ENCODE measurements around the gene ENTHD1.
A peak's percentile ranks its signal among the peaks of the same experiment; 100 is the strongest.
"Not testable (repeated sequence)": the region's sequence is repeated elsewhere in the genome, so short reads cannot be mapped to it uniquely, and the experiment has no call there.

ENTHD1 gene

GRCh38 chr22:39925273-39925672 is 31.7 kb upstream of the ENTHD1 start:
- no peak for DNase-seq (ENCODE audit: low read depth)

GRCh38 chr22:39924286-39924685 is 30.7 kb upstream of the ENTHD1 start:
- no peak for DNase-seq (ENCODE audit: low read depth)

- DNase-seq (ENCODE audit: low read depth) = no peak
Measured at GRCh38 chr22:39923696-39924095, 30.1 kb upstream of the ENTHD1 start.

GRCh38 chr22:39920134-39920743 is 26.7 kb upstream of the ENTHD1 start:
- no peak for DNase-seq (ENCODE audit: low read depth)

DNA sequence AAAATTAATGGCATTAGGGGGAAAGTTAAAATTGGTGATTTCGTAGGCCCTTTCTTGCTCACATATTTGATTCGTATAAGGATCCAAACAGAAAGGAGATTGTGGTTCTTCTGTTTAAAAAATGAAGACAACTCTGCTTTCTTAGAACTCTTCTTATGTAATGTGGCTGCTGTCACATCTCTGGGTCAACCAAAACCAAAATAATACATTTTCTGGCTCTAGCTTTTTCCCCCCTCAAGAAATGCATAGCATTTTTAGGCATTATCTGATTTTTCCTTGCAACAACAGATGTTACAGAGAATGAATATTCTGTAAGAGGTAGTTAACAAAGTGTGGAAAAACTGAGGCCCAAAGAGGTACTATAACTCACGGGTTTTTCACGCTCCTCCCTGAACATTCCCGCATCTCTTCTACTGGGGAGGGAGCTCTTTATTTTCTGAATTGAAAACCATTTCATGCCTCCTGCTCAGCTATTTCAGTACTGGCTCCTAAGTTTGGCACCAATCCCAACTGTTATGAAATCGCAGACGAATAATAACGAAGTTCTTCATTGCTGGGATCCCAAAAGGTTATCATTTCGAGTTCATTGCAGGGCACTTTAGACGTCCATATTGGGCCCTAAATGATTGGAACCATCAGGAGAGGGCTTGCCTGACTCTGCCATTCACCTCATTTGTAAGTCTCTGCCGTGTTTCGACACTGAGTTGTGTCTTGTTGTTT is 24.4 kb upstream of the ENTHD1 start:
- DNase-seq (ENCODE audit: low read depth) = peak; percentile 10

GRCh38 chr22:39917197-39917643 is 23.7 kb upstream of the ENTHD1 start:
- DNase-seq (ENCODE audit: low read depth) = no peak

- DNase-seq (ENCODE audit: low read depth) = no peak
Measured at GRCh38 chr22:39916496-39916895, 22.9 kb upstream of the ENTHD1 start.

DNA sequence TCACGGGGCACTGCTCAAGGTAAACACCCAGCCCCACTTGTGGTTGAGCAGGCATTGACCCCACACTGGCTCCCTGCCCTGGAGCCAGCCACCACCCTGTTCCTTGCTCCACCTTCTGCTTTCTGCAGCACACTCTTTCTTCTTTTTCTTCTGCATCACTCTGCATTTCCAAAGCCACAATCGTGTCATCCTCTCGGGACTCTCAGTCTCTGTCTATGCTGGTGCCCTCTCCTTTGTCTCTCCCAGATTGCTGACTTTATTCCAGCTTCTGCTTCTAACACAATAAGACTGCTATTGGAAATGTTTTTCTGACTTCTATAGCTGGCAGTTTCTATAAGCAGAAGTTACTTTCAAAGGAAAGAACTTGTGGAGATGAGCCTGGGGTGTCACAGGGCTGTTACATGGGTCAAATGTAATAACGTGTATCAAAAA is 21.8 kb upstream of the ENTHD1 start:
- no peak for DNase-seq (ENCODE audit: low read depth)

DNA sequence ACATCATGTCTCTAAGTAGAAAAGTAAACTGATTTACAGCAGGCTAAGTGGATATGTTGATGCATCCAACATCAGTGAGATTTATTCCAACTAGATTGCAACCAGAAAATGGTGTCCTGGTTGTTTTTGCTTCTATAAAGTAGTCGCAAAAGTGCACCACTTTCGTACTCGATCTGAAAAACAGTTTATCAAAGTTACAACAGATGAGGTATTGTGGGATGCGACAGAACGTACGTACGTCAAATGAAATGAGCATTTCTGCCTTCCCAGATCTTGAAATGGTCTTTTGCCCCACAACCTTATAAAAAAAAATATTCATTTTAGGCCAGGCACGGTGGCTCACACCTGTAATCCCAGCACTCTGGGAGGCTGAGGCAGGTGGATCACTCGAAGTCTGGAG is 21.0 kb upstream of the ENTHD1 start:
- DNase-seq (ENCODE audit: low read depth) = no peak

- DNase-seq (ENCODE audit: low read depth) = no peak
Measured at GRCh38 chr22:39913886-39914285, 20.3 kb upstream of the ENTHD1 start.

DNA sequence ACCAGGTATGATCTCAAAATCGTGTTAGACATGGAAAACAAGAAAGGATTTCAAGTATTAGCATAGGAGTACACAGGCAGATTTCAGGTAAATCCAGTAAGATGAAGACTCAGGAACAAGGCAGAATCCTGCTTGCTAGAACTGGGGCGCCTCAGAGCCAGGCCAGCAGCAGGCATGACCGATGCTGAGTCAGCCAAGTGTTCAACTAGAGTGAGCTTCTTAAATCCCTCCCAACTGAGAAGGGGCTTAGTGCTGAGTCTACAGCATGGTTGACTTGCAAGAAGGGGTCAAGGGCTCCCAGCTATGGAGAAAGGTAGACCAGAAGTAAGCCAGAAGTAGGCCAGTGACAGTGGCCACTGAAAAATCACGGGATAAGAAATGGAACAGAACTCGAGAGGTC is 19.8 kb upstream of the ENTHD1 start:
- no peak for DNase-seq (ENCODE audit: low read depth)

GRCh38 chr22:39910876-39911613 is 17.5 kb upstream of the ENTHD1 start:
- no peak for DNase-seq (ENCODE audit: low read depth)

- DNase-seq (ENCODE audit: low read depth) = no peak
Measured at GRCh38 chr22:39908737-39909136, 15.2 kb upstream of the ENTHD1 start.

DNA sequence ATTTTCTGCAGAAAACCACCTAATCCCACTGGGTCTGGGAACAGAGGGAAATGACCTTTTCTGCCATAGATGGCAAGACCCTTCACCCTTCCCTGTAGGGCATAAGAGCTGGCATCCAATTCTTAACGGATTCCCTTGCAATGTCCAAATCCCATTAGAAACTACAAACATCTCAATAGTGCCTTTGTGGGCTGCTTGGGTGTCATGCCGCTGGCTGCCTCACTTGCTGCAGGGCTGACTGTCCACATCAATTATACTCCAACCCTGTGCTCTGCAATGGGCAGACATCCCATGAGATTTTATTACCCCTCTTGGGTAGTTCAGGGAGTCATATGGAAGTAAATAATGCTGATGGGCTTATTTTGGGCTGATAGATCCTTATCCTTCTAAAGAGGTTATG is 14.6 kb upstream of the ENTHD1 start:
- DNase-seq (ENCODE audit: low read depth) = no peak

- no peak for DNase-seq (ENCODE audit: low read depth)
Measured at GRCh38 chr22:39907605-39908097, 14.1 kb upstream of the ENTHD1 start.

DNA sequence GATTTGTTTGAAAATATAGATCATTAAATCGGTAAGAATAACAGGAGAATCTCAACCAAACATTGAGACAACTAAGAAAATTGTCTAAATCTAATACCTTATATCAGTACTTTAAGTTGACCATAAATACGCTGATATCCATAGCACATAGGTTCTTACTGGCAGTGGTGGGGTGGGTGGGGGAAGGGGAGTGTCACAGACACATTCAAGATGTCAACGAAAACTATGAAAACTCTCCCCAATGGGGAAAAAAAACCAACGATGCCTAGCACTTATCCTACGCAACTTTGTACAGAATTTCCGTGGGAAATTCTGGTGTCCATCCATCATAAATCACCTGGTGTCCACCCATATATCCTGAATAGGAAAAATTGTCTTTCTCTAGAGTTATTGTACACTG is 13.5 kb upstream of the ENTHD1 start:
- no peak for DNase-seq (ENCODE audit: low read depth)

- DNase-seq (ENCODE audit: low read depth) = no peak
Measured at GRCh38 chr22:39906207-39906606, 12.6 kb upstream of the ENTHD1 start.

DNA sequence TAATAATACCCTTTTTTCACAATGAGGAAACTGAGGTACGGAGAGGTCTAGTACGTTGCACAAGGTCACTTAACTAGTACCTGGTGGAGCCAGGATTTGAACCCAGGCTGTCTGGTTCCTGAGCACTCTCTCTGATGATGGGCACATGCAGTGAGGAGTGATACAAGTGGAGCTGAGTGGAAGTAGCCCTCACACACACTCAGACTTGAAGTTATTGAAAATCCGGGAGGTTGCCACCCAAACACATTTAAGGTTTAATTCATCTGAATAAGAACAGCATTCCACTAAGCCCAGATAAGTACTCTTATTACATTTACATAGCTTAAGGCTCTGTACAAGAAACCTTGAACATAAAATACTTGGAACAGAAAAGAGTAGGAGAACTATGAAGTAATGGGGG is 12.1 kb upstream of the ENTHD1 start:
- no peak for DNase-seq (ENCODE audit: low read depth)

DNA sequence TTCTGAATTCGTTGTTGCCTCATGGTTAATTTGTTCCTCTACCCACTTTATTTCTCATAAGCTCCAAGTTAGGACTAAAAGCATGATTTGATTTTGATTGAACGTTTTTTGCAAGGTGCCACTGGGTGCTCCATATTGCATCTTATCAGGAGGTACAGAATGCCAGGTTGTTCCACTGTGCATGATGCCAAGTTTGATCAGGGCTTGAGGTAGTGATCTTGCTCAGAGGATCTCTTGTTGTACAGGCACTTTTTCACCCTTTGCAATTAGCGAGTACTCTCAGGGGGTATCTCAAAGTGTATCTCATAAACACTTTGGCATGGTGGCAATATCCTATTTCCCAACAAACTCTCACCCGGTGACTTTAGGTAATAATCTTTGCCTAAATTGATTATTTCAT is 11.3 kb upstream of the ENTHD1 start:
- DNase-seq (ENCODE audit: low read depth) = no peak

DNA sequence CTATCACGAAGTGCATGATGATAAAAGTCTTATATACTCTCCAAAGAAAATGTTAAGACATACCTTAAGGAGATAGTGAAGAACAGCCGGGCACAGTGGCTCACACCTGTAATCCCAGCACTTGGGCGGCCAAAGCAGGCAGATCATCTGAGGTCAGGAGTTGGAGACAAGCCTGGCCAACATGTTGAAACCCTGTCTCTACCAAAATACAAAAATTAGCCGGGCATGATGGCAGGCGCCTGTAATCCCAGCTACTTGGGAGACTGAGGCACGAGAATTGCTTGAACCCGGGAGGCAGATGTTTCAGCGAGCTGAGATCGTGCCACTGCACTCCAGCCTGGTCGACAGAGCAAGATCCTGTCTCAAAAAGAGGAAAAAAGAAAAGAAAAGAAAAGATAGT is 10.5 kb upstream of the ENTHD1 start:
- DNase-seq (ENCODE audit: low read depth) = not testable (repeated sequence)

DNA sequence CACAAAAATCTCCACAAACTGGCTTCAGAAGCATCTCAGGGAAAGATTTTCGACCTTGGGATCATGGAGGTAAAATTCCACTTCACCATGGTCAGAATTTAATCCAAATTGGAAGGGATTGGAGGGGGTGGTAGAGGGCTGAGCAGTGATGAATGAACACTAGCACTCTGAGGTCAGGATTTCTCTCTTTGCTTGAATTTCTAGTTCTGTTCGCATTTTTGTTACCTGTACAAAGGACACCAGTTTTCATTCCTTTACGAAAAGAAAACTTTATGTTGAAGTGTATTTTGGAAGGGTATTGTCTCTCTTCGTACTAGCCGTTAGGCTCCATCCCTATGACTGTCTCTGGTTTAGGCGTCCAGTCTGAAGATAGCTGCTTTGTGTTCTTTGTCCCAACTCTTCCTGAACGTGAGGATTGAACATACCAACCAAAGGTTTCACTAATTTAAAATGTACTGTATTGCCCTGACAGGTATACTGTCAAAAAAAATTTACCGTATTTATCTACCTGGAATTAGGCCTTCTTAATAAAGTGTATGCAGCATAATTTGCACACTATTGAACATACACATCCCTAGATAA is 8.1 kb upstream of the ENTHD1 start:
- DNase-seq (ENCODE audit: low read depth) = no peak

All from GM04504 (cell line).